Gastroesophageal sphincter (tissue), 4 donors: ENCODE results near the gene MFAP2. TPM values are rescaled to one million over a fixed set of nuclear protein-coding genes. Genes with fewer than 3 reads are reported as not detected.

Experiments used
- ATAC-seq: fragments of 150-250 bp; one replicate; pipeline ENCODE4 v1.9.1; 2016; ENCODE audit warnings: mild to moderate bottlenecking, moderate library complexity
- H3K27ac ChIP-seq, 4 donors: fragments of 200-600 bp; sonication (generic) in 3 of 4; 1 replicate in 3 of 4; 2 replicates in 1 of 4; pipeline ENCODE4 v1.5.1; 2016 to 2019
- H3K27me3 ChIP-seq: fragments of 200-600 bp; sonication (generic); one replicate; pipeline ENCODE4 v1.5.1; 2019
- H3K36me3 ChIP-seq, 2 donors: fragments of 200-600 bp; sonication (generic); one replicate each; pipeline ENCODE4 v1.5.1; 2019; ENCODE audit warnings: control low read depth in 1 of 2
- H3K4me1 ChIP-seq, 3 donors: fragments of 200-600 bp; sonication (generic); 1 replicate in 2 of 3; 2 replicates in 1 of 3; pipeline ENCODE4 v1.5.1; 2016 to 2019; ENCODE audit warnings: control low read depth in 2 of 3
- H3K4me3 ChIP-seq, 2 donors: fragments of 200-600 bp; sonication (generic); one replicate each; pipeline ENCODE4 v1.5.1; 2019; ENCODE audit warnings: mild to moderate bottlenecking in 1 of 2, moderate library complexity in 1 of 2
- H3K9me3 ChIP-seq, 3 donors: fragments of 200-600 bp; sonication (generic); one replicate each; pipeline ENCODE4 v1.5.1; 2017 to 2019; ENCODE audit warnings: control low read depth in 2 of 3
- CTCF ChIP-seq, 4 experiments: fragments of 200-600 bp in 2 of 4; fragments of 450-650 bp in 2 of 4; sonication (generic) in 1 of 4; IDR thresholded peaks; one replicate each; pipeline ENCODE4 v1.5.1; 2017 to 2019; ENCODE audit warnings: antibody characterized with exemption in 4 of 4, mild to moderate bottlenecking in 2 of 4, moderate library complexity in 2 of 4
- EP300 ChIP-seq: sonication (generic); formaldehyde crosslinking; IDR thresholded peaks from one replicate; pipeline ENCODE4 v1.6.1; 2017; ENCODE audit warnings: antibody characterized with exemption, mild to moderate bottlenecking
- POLR2A ChIP-seq, 2 donors: fragments of 450-650 bp; IDR thresholded peaks; one replicate each; pipeline ENCODE4 v1.6.1; 2017; ENCODE audit warnings: antibody characterized with exemption in 2 of 2, mild to moderate bottlenecking in 2 of 2, moderate library complexity in 1 of 2
- POLR2AphosphoS5 ChIP-seq: sonication (generic); formaldehyde crosslinking; IDR thresholded peaks from one replicate; pipeline ENCODE4 v1.6.1; 2017; ENCODE audit warnings: antibody characterized with exemption
- WGBS, 2 donors: methylation state at CpG; one replicate each; pipeline ENCODE4 v1.1.5; 2018; ENCODE audit warnings: low coverage in 1 of 2; 5-methylcytosine and 5-hydroxymethylcytosine counted together
- total RNA-seq, 4 donors: library from RNA; depleted of rRNA; stranded (reverse); fragments of >200 nt; gene quantifications; one replicate each; pipeline ENCODE4 v1.1.0, GENCODE V29; 2016

MFAP2 gene
- total RNA-seq, 4 donors from 2014 or later, result 4.2 to 12.1 (median 7.2) TPM

DNA sequence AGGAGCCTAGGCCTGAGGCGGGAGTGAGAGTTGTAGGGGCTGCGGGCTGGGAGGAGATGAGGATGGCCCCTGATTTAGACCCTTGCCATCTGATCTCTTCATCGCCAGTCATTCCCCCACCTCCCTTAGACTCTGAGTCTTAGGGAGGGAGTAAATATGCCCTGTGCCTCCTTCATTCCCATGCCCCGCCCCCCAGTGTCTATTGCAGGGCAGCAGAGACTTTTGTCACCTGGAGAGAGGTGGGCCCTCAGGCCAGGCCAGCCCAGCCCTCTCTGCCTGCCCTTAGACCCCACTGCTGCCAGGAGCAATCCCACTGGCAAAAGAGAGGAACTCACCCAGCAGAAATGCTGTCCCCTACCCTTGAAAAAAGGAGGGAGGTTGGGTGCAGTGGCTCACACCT is 3.2 kb upstream of the MFAP2 start:
- TF ChIP-seq POLR2AphosphoS5, result no peak
- TF ChIP-seq CTCF (IDR thresholded peaks at IDR 0.05), result no peak
- no peak for TF ChIP-seq EP300
- no peak for TF ChIP-seq POLR2A (IDR thresholded peaks at IDR 0.05)
- Histone ChIP-seq H3K27ac (no peak overlapping the region), H3K9me3 (no peaks in the 10 kb centered on the region), H3K4me1 (peaks cover 0 to 32% (median 0%) of the 10 kb centered on the region in 3 donors), H3K36me3 (peaks cover 0 to 40% of the 10 kb centered on the region in 2 donors), H3K4me3 (no peak overlapping the region), H3K27me3 (peaks cover 35% of the 10 kb centered on the region)
- WGBS, 2 donors, result 100% methylated on average over 2 to 3 of the region's 4 CpGs
- ATAC-seq, result no peak

GRCh38 chr1:16982902-16983301 is 2.5 kb upstream of the MFAP2 start:
- WGBS, 2 donors, result 78 to 93% methylated on average over 8 to 11 of the region's 11 CpGs
- ATAC-seq, result no peak
- H3K27me3 ChIP-seq, result peaks cover 35% of the 10 kb centered on the region
- H3K4me3 ChIP-seq, result no peak overlapping the region
- TF ChIP-seq EP300 (no peak), POLR2A (IDR thresholded peaks at IDR 0.05) (no peak), CTCF (IDR thresholded peaks at IDR 0.05) (no peak), POLR2AphosphoS5 (no peak)
- no peaks in the 10 kb centered on the region for H3K9me3 ChIP-seq
- peaks cover 0 to 39% (median 0%) of the 10 kb centered on the region in 3 donors for H3K4me1 ChIP-seq
- no peak overlapping the region for H3K27ac ChIP-seq
- H3K36me3 ChIP-seq, result peaks cover 0 to 32% of the 10 kb centered on the region in 2 donors

DNA sequence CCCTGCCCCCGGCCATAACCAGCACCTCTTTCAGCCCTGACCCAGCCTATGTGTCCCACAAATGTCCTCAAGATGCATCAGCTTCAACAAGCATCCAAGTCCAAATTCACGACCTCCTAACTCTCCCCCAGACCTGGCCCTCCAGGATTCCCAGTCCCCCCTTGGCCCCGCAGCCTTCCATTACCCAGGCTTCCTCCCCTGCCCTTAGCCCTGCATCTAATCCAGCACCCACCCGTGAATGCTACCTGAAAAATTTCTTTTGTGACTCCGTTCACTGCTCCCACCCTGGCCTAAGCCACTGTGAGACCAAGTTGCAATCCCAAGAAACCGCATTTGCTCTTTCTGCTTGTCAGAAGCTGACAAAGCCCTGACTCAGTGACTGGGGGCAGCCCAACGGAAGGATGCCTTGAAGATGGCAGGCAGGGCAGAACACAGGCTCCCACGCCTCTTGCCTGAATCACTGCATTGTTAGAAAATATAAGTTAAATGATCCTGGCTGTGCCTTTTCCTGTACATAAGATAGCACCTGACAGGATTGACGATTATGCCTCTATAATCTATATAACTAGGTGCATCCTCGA is 939 bp upstream of the MFAP2 start:
- Histone ChIP-seq H3K27ac (peak overlapping the region in 3 of 4 donors; percentile 73 to 77 (median 75)), H3K4me1 (peaks cover 0 to 42% (median 0%) of the 10 kb centered on the region in 3 donors), H3K27me3 (peaks cover 35% of the 10 kb centered on the region), H3K4me3 (no peak overlapping the region), H3K36me3 (peaks cover 0 to 17% of the 10 kb centered on the region in 2 donors), H3K9me3 (no peaks in the 10 kb centered on the region)
- 81 to 89% methylated on average over 6 to 9 of the region's 10 CpGs for WGBS, 2 donors
- TF ChIP-seq POLR2A (IDR thresholded peaks at IDR 0.05), result no peak
- TF ChIP-seq EP300, result no peak
- no peak for TF ChIP-seq POLR2AphosphoS5
- TF ChIP-seq CTCF (IDR thresholded peaks at IDR 0.05), result no peak
- ATAC-seq, result no peak

- Histone ChIP-seq H3K4me1 (peaks cover 0 to 53% (median 0%) of the 10 kb centered on the region in 3 donors), H3K9me3 (no peaks in the 10 kb centered on the region), H3K27me3 (peaks cover 35% of the 10 kb centered on the region), H3K27ac (peak overlapping the region in 3 of 4 donors; percentile 73 to 77 (median 75)), H3K36me3 (peaks cover 0 to 3% of the 10 kb centered on the region in 2 donors), H3K4me3 (peak overlapping the region; percentile 23 to 59)
- 20% methylated on average over 10 of the region's 44 CpGs; no CpG with 5 or more reads in 1 of the 2 donors for WGBS, 2 donors
- ATAC-seq, result no peak
- TF ChIP-seq POLR2AphosphoS5, result no peak
- TF ChIP-seq EP300, result no peak
- TF ChIP-seq POLR2A (IDR thresholded peaks at IDR 0.05), result no peak
- no peak for TF ChIP-seq CTCF (IDR thresholded peaks at IDR 0.05)
Observed at GRCh38 chr1:16979475-16980327, 719 bp downstream of the MFAP2 start.
